SW480 (cell line): ENCODE data around the gene HEPH.
"Not testable (repeated sequence)": the region's sequence is repeated elsewhere in the genome, so short reads cannot be mapped to it uniquely, and the experiment has no call there.

ENCODE experiments used
- DNase-seq: peaks from one replicate; pipeline ENCODE4 v3.0.0-alpha.2; 2016; ENCODE audit warnings: low spot score

HEPH gene, protein sequence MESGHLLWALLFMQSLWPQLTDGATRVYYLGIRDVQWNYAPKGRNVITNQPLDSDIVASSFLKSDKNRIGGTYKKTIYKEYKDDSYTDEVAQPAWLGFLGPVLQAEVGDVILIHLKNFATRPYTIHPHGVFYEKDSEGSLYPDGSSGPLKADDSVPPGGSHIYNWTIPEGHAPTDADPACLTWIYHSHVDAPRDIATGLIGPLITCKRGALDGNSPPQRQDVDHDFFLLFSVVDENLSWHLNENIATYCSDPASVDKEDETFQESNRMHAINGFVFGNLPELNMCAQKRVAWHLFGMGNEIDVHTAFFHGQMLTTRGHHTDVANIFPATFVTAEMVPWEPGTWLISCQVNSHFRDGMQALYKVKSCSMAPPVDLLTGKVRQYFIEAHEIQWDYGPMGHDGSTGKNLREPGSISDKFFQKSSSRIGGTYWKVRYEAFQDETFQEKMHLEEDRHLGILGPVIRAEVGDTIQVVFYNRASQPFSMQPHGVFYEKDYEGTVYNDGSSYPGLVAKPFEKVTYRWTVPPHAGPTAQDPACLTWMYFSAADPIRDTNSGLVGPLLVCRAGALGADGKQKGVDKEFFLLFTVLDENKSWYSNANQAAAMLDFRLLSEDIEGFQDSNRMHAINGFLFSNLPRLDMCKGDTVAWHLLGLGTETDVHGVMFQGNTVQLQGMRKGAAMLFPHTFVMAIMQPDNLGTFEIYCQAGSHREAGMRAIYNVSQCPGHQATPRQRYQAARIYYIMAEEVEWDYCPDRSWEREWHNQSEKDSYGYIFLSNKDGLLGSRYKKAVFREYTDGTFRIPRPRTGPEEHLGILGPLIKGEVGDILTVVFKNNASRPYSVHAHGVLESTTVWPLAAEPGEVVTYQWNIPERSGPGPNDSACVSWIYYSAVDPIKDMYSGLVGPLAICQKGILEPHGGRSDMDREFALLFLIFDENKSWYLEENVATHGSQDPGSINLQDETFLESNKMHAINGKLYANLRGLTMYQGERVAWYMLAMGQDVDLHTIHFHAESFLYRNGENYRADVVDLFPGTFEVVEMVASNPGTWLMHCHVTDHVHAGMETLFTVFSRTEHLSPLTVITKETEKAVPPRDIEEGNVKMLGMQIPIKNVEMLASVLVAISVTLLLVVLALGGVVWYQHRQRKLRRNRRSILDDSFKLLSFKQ

DNA sequence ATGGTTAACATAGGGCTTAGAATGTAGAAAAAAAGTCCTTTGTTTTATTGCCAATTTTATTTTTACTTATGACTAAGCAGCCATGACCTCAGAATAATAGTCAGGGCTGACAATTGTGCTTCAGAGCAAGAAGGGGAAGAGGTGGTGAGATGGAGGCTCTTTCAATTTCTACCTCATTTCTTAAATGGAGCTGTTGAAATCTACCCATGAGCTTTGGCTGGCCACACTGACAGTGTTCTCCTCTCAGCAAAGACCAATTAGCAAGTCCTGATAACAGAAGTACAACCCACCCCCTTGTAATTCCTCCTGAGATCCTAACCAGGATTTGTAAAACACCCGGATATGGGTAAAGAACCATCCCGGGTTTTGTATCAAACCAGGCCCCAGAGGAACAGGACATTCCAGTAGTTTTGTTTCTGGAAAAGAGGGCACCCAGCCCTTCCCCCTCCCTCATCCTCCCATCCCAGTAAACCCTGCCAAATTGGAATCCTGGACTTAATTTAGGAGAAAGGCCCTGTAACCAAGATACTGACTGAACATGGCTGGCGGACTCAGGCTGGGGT is at the start of gene HEPH:
TSS of gene HEPH (plus strand) at position 399 of the 563 bp plus-strand sequence. CDS start 6,324 bp downstream, outside the sequence.
- DNase-seq: no peak

DNA sequence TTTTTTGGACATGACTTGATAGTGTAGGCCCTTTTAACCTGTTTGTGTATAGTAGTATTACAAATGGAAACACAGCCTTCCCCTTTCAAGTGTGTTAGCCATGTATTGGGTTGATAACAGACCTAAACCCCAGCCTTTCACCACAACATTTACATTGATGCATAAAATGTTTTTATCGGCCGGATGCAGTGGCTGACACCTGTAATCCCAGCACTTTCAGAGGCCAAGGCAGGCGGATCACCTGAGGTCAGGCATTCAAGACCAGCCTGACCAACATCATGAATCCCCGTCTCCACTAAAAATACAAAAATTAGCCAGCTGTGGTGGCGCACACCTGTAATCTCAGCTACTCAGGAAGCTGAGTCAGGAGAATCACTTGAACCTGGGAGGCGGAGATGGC is 45.3 kb upstream of the HEPH start:
- not testable (repeated sequence) for DNase-seq

DNA sequence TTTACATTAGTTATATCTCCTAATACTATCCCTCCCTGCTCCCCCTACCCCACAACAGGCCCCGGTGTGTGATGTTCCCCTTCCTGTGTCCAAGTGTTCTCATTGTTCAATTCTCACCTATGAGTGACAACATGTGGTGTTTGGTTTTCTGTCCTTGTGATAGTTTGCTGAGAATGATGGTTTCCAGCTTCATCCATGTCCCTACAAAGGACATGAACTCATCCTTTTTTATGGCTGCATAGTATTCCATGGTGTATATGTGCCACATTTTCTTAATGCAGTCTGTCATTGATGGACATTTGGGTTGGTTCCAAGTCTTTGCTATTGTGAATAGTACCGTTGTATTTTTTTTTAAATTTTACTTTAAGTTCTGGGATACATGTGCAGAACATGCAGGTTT is 42.7 kb upstream of the HEPH start:
- not testable (repeated sequence) for DNase-seq

DNA sequence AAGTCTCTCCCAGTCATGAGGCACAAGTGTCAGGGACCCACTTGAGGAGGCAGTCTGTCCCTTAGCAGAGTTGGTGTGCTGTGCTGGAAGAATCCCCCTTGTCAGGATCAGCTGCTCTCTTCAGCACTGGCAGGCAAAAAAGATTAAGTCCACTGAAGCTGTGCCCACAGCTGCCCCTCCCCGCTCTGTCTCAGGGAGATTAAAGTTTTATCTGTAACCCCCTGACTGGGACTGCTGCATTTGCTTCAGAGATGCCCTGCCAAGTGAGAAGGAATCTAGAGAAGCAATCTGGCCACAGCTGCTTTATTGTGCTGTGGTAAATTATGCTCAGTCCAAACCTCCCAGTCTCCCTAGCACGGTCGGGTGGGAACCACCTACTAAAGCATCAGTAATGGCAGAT is 37.4 kb upstream of the HEPH start:
- no peak for DNase-seq

DNA sequence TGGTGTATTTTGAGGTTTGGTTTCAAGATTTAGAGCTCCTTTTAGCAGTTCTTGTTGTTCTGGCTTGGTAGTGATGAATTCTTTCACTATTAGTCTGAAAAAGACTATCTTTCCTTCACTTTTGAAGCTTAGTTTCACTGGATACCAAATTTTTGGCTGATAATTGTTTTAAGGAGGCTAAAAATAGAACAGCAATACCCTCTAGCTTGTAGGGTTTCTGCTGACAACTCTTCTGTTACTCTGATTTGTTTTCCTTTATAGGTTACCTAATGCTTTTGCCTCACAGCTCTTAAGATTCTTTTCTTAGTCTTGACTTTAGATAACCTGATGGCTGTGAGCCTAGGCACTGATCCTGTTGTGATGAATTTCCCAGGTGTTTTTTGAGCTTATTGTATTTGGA is 33.6 kb upstream of the HEPH start:
- no peak for DNase-seq

DNA sequence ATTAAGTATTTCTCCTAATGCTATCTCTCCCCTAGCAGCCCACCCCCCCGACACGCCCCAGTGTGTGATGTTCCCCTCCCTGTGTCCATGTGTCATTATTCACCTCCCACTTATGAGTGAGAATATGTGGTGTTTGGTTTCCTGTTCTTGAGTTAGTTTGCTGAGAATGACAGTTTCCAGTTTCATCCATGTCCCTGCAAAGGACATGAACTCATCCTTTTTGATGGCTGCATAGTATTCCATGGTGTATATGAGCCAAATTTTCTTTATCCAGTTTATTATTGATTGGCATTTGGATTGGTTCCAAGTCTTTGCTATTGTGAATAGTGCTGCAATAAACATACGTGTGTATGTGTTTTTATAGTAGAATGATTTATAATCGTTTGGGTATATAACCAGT is 28.8 kb upstream of the HEPH start:
- DNase-seq: not testable (repeated sequence)

DNA sequence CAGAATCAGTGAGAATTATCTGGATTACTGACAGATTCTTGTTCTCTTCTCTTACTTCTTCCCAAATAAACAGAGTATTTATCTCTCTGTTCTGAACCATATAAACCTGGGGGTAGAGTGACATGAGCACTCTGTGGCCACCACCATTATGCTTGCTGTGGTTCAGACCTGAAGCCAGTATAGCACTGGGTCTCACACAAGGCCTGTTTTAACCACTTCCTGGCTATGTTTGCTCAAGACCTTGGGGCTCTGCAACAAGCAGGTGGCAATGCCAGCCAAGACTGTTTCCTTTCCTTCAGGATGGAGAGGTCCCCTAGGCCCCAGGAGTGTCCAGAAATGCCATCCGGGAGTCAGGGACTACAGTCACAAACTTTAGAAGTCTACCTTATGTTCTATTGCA is 21.7 kb upstream of the HEPH start:
- DNase-seq: no peak

DNA sequence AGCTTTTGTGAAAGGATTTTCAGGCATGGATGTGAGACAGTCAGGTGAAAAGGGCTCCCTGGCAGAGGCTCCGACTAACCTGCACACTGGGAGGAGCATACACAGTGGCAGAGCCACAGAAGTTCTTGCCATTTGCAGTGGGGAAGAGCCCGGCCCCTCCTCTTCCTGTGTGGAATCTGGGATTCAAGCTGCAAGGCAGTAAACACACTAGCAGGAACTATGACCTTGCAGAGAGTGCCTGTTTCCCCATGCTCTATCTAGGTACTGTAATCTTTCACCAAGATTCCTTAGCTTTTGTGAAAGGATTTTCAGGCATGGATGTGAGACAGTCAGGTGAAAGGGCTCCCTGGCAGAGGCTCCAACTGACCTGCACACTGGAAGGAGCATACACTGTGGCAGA is 19.8 kb upstream of the HEPH start:
- DNase-seq: no peak

DNA sequence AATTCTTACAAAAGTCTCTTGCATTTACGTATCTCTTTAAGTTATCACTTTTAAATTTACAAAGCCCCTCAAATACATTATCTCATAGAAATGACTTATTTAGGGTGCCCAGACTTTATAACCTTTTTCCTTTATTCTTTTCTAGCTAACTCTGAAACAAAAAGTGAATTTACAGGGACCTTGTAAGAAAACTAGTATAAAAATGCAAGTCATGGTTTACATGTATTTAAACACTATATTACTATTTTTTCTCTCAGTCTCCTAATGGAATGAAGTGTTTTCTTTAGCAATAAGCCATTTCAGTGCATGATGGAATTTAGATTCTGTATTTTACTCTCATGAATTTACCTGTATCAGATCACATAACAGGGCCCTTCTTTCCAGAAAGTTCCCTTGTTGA is 14.5 kb upstream of the HEPH start:
- DNase-seq: no peak

DNA sequence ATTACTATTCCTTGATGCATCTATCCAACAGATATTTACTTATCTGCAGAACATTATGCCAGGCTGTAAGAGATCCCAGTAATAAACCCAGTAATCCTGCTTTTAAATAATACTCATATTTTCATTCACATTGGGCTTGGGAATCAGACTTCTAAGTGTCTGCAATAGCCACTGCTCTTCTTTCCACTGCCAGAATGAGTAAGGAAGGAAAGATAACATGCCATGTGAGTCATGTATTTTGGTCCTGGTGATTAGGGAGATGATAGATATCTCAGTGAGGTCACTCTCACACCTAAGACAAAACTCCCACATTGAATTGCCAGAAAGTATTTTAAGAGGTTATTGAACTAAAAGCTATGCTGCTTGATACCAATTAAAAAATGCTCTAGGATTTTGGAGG is 13.9 kb upstream of the HEPH start:
- DNase-seq: no peak

DNA sequence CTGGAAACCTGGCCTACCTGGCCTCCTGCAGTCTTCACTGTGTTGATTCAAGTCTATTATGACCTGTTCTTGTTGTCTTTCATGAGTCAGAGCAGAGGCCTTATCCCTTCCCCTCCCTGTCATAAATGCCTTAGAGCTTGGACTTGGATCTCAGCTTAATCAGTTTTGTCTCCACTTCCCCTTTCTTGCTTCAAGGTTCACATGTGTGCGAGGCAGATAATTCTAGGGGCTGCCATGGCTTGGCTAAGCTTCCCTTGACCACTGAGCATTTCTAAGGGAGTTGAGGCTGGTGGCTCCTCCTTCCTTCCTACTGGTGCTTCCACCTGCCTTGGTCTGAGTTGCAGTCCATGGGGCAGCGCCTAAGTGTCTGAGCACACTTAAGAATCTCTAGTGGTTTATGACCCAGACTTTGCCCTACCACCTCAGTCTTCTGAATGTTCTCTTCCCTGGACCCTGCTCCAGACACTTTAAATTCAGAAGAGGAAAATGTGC is 1.7 kb upstream of the HEPH start:
- DNase-seq: no peak

DNA sequence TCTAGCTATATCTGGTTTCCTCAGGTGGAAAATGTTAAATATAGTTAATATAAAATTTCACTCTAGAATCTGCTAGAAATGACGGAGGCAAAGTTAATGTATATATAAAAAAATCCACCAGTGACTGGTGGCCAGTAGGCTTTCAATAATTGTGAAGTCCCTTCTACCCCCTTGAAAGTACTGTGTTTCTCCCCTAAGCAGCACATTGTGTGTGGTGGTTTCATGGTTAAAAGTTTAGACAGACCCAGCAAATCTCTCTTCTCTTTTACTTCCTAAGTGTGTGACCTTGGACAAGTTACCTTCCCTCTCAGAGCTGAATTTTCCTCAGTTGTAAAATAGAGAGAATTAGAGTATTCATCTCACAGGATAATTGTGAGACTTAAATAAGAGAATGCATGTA is 600 bp upstream of the HEPH start:
- DNase-seq: no peak

DNA sequence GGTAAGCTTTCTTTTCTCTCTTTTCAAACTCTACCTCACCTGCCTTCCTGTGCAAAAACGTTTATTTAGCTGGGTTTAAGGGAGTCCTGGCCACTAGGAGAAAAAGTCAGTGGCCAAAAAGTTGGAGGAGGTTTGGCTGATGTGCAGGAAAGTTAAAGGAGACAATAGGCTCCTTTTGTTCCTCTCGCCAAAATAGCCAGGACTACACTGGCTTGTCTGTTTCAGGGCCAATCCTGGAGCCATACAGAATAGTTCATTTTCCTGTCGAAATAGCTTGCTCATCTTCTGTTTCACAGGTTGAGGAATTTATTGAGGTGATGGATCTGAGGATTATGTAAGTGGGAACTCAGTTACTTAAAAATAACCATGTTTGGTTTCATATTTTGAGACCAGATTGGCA is 423 bp downstream of the HEPH start:
- no peak for DNase-seq

DNA sequence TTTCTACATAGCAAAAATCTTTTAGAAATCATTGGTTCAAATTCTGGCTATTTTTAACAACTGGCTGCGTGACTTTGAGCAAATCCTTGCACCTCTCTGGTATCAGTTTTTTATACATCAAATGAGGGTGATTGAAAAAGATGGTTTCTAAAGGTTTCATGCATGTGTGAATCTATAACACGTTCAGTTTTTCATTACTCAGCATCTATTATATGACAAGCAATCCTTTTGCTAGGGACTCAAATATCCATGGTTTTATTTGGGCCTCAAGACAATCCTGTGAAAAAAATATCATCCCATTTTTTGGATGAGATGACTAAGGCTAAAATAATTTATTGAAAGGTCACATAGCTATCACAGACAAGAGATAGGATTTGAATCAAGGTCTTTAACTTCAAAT is 884 bp downstream of the HEPH start:
- DNase-seq: no peak

DNA sequence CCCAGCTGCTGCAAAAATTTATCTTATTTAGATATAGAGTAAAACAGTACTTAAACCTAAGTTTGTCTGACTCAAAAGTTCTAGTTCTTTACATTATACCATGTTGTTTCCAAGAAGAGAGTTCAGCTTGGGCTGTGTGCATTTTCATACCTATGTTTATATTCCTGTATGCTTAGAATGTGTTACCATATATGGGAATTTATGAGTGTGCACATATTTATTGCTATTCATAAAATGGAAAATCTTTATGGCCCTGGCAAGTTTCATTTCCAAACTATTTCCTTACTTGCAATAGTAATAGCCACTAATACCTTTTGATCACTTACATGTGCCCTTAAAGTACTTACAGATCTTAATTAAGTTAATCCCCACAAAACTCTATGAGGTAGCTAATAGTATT is 2.6 kb downstream of the HEPH start:
- no peak for DNase-seq

DNA sequence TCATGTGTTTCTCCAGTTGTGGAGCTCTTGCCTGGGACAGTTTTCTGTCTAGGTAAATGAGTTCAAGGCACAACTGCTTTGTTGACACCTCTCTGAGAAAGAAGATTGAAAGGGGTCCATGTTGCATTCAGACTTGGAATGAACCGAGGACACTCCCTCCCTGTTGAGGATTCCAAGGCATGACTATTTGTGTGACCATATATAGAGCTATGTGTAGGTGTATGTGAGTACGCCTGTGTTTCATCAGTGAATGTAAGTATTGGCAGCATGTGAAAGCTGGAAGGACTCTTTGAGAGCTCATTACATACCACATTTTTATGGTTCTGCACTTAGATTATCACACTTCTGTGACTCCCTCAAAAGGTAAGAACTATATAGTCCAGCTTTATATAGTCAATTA is 3.4 kb downstream of the HEPH start:
- no peak for DNase-seq

DNA sequence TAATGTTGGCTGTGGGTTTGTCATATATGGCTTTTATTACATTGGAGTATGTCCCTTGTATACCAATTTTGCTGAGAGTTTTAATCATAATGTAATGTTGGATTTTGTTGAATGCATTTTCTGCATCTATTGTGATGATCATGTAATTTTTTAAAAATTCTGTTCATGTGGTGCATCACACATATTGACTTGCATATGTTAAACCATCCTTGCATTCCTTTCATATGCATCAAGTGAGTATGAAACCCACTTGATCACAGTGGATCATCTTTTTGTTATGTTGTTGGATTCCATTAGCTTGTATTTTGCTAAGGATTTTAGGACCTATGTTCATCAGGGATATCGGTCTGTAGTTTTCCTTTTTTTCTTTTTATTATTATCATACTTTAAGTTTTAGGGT is 12.1 kb downstream of the HEPH start:
- DNase-seq: no peak

DNA sequence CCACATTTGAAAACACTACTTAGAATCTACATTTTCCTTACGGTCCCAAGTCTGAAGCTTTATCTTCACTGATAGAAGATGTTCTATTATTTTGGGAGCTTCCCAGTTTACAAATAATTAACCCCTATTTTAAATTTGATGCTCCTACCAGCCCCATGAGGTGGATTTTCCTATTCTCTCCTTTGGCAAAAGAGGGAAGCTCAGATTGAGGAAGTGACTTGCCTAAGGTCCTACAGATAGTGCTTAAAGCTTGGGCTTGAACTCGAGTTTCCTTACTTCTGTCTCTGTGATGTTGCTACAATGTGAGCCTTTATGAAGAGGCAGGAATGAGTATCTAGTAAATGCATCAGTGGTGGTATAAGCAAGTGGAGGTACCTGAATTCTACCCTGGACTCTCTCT is 27.5 kb downstream of the HEPH start:
- DNase-seq: no peak

DNA sequence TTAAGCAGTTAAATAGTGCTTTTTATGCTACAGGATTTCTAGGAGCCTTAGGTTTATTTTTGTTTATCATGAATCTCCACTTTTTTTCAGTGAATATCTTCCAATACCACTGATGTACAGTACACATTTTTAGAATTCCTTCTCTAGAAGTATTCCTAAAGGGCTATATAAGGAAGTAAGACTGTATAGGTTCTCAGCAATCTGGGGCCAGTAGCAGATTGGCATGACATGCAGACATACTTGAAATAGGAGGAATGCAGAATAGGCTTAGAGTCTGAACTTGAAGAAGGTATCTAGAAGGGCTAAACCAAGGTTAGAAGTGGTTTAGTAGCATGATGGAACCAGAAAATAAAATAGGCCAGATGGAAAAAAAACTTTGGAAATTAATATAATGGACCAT is 29.8 kb downstream of the HEPH start:
- no peak for DNase-seq

DNA sequence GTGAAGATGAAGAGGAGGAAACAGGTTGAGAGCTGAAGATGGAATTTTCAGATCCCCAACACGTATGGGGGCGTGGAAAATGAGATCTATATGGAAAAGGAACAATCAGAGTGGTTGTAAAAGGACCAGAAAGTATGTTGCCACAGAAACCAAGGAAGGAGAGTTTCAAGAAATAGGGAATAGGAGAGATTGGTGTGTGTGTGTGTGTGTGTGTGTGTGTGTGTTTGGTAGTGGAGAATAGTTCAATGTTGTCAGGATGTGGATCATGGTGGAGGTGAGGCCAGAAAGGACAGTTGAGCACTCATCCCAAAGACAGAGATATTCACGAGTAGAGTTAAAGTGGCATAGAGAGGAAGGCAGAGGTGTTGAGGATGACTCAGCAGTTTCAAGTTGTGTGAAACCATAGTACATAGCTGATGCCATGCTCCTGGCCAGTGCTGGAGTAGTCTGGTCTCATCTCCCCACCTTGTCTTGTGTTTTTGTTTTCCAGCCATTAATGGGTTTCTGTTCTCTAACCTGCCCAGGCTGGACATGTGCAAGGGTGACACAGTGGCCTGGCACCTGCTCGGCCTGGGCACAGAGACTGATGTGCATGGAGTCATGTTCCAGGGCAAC is 36.1 kb downstream of the HEPH start:
- no peak for DNase-seq

DNA sequence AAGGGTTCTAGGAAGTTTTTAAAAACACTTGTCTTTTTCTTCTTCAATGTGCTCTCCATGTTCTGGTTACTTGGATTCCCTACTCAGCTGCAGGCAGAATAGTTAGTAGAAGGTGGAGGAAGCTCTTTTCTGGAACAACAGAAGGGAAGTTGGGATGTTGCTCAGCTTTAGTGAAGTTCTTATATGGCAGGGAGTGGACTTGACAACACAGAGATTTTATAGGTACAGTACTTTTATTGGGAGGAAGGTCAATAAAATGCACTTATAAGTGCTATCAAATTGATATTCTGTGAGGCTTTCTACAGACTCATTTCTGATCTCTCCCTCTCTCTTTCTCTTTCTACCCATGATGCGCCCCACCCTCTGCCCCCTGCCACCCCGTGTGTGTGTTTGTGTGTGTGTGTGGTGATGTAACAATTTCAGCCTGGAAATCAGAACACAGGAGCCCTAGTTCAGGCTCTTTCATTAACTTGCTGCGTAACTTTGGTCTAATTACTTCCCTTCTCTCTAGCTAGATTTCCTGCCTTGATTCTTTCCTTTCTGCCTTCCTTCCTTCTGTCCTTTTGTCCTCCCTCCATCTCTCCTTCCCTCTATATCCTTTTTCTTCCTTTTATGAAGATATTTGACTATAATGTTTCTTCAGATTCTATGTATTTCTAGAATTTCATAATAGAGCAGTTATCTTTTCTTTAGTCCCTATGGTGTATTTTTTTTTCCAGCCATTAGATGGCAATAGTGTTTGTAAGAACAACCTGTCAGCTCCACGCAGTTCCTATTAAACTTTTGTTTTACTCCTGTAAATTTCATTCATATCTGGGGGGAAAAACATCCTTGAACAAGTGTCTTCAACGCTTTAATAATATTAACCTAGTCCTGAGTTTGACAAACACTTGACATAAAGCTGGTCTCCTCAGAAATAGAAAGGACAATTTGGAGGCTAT is 37.1 kb downstream of the HEPH start:
- peak; percentile 7 for DNase-seq
